RCC 7860 (cell line): ENCODE measurements around the gene SELP.

Experiments used
- DNase-seq: peaks from one replicate; pipeline ENCODE4 v3.0.0-alpha.2; 2015; ENCODE audit warnings: low spot score
- FAIRE-seq: peaks from 2 replicates; lab custom pipeline; 2012; peaks lifted over from hg19 to GRCh38; lab: Jason Lieb, UNC

The SELP gene

DNA sequence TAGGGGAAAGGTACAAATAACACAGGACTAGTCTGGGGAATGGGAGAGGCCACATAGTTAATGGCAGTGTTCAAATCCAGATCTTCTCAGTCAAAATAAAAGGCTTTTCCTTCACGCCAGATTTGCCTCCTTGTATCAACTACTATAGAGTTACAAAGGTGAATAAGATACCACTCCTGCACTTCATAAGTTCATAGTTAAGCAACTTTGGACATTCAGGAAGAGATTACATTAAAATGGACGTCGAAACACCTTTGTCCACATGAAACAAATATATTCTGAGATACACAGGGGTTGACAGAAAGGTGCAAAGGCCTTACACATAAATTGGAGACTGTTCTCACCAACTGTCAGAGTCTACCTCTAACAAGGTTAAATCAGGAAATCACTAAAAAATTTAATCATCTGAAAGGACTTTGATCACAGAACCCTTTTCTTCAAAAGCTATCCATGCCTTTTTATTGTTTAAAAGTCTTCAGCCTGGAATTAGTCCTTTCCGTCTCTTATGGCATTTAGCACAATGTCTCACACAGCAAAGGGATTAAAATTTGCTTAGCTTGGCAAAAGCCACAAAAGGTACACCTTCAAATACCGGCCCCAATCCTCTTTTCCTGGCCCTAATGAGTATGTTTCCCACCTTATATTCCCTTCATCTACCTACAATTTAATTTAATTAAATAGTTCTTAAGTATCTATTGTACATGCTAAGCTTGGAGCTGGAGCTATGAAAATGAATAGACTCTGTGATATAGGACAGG is 51.8 kb downstream of the SELP start:
- DNase-seq (no peak), FAIRE-seq (no peak)

GRCh38 chr1:169576935-169577331 is 53.0 kb downstream of the SELP start:
- FAIRE-seq: no peak
- no peak for DNase-seq

DNA sequence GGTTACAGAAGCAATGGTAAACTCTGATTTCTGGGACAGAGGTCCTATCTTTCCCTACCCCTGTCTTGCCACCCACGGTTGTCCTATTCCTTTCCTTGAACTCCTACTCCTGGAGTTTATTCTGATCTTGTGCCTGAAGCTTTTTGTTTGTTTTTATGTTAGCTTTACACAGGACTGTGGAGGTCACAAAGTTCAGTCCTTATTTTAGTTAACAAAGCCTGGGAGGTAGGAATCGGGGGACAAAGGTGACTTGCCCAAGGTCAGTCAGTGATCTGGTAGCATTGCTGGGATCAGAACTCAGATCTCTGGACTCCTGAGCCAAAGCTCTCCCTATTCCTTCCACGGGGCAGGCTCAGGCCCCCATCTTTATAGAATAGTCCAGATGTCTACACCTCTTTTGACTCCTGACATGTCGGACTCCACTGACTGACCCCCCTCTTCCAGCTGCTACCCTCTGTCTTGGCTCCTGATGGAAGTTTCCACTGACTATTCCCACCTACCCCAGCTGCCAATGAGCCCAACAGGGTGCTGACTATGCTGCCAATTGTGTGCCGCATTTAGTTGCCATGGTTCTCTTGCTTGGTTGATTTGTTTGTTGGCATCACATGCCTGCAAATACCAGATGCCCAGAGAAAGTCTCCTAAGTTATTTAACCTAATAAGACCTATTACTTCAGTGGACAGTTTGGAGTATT is 53.5 kb downstream of the SELP start:
- no peak for DNase-seq
- no peak for FAIRE-seq

DNA sequence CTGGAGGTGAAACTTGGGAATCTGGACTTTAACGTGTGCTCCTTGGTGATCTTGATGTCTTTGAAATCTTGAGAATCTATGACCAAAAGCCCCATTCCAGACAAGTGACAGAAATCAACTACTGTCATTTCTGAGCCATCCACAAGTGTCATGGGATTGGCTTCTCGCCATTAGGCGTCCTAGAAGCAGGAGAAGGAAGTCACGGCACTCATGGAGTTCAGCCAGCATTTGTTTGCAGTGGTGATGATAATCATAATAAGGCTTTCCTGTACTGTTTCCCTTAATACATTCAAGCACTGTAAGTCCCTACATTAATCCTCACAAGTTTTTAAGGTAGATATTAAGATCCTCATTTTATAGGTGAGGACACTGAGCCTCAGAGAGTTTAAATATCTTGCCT is 55.6 kb downstream of the SELP start:
- FAIRE-seq (no peak), DNase-seq (no peak)

DNA sequence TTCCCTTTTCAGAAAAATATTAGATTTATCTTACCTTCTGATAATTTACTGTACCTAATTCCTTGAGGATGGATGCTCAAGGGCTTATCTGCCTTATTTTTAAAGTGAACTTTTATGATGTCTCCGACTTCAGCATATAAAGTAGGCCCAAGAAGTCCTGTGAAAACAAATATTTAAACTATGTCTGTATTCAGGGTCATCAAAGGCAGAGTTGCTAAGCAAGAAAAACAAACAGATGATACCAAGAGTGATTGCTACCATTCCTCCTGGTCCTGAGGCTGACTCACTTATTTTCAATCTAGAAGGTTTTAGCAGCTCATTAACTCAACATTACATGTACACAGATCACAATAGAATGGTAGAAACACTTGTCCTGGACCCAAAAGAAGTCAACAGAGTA is 57.7 kb downstream of the SELP start:
- DNase-seq: no peak
- FAIRE-seq: no peak

- no peak for DNase-seq
- no peak for FAIRE-seq
Observed at GRCh38 chr1:169571450-169571849, 58.5 kb downstream of the SELP start.

- DNase-seq (no peak), FAIRE-seq (no peak)
Observed at GRCh38 chr1:169570172-169570574, 59.8 kb downstream of the SELP start.

DNA sequence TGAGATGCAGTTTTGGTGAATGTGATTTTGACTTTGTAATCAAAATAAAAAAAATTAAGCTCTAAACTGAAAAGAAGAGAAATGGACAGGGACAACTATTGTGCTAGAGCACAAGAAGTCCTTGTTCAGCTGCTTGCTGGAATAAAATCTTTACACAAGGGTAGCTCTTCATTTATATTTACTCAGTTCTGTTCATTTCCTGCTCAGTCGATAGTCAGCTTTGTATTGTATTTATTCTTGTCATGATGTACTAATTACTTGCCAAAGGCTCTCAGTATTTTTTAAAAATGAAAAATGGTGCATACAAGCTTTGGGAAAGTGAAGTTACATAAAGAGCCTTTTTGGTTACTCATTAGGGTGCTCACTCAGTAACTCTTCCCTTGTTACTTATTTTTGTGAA is 61.4 kb downstream of the SELP start:
- FAIRE-seq (no peak), DNase-seq (no peak)

DNA sequence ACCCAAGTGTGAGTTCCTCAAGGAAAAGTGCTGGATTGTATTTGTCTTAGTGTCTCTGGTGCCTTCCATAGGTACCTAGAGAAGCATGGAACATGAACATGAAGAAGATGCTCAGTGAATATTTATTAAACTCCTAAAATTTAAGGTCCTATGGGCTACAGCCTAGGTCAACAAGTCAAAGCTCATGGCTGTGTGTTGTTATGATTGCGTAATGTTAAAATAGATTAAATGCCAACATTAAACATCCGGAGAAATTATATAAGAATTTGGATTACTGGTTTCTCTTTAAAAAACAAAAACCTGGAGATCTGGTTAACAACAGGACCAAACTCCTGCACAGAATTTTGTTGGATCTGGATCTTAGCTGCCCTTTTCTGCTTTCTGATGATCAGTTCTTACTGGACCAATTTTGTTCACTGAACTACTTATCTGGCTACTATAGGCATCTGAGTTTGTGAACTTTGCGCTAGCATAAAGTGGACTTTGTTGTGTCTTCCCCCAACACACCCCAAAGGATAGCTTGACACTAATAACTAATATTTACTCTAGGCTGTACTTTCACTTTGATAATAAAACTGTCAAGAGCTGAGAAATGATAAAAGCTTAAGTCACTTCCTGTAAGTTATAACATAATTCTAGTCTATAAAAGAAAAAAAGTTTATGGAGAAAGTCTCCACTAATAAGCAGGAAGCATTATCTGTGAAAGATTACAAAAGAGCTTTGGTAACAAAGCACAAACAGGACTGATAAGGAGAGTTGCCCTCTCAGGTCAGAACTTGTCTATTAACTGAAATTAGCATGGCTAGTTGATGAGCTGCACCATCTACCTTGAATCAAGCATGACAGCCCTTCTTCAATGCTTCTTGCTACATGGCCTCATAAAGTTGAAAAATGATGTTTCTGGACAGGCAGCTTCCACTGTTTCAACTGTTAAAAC is 64.3 kb downstream of the SELP start:
- DNase-seq (no peak), FAIRE-seq (no peak)

GRCh38 chr1:169563650-169564049 is 66.3 kb downstream of the SELP start:
- FAIRE-seq: no peak
- no peak for DNase-seq

DNA sequence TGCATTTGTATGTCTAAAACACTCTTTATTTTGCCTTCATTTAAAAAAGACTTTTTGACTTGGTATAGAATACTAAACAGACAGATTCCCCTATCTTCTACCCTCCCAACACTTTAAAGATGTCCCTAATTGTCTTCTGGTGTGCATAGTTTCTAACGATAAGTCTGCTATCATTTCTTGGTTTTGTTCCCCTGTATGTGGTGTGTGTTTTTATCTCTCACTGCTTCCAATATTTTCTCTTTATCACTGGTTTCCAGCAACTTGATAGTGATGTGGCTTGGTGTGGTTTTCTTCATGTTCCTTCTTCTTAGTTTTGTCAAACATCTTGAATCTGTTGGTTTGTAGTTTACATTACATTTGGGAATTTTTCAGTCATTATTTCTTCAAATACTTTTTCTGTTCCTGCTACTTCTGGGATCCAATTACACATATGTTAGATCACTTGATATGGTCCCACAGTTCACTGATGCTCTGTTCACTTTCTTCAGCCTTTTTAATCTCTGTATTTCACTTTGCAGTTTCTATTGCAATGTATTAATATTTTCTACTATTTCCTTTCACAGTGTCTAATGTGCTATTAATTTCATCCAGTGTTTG is 66.8 kb downstream of the SELP start:
- FAIRE-seq: no peak

DNA sequence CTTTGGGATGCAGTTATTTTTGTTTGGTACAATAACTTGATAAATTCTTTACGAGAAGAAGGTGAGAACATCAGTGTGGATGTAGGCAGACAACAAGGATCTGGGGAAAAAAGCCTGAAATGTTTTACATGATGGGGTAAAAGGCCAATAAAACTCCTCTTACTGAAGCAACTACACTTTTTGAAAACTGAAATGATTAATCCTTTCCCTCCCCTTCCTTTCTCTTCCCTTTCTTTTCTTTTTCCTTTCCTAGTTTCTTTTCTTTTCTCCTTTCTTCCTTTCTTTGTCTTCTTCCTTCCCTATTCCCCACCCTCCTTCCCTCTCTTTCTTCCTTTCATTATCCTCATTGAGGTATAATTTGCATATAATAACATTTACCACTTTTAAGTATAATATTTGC is 68.2 kb downstream of the SELP start:
- no peak for FAIRE-seq

More for the DNA sequence above, 66.8 kb downstream of the SELP start:
- no peak for DNase-seq

GRCh38 chr1:169557131-169557530 is 72.8 kb downstream of the SELP start:
- FAIRE-seq (no peak), DNase-seq (no peak)

More for the DNA sequence above, 68.2 kb downstream of the SELP start:
- no peak for DNase-seq

DNA sequence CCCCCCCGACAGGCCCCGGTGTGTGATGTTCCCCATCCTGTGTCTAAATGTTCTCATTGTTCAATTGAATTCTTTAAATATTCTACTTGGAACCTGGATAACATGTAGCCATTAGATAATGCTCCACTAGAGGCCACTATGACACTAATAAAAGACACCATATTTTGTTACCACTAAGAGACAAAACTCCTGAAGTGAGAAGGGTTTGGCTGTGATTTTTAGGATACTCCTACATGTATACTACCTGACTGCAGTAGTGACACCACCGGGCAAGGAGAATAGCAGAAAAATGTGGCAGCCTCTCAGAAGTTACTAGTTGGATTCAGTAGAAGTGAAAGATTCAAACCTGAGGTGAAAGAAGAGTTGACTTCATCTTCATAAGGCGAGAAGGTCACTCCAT is 79.6 kb downstream of the SELP start:
- no peak for FAIRE-seq
- DNase-seq: peak; percentile 26

DNA sequence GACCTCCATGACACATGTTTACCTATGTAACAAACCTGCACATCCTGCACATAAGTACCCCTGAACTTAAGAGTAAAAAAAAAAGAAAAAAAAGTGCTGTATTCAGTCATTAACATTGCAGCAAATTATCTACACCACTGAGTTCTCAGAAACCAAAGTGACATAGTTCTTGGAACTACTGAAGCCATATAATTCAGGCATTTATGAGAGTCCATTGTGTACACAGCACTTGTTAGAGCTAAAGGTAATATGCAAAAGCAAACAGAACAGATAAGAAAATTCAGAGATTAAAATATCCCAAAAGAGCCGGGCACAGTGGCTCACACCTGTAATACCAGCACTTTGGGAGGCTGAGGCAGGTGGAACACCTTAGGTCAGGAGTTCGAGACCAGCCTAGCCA is 81.6 kb downstream of the SELP start:
- FAIRE-seq (no peak), DNase-seq (no peak)

- peak; percentile 46 for FAIRE-seq
Observed at GRCh38 chr1:169546087-169546995, 83.6 kb downstream of the SELP start.

DNA sequence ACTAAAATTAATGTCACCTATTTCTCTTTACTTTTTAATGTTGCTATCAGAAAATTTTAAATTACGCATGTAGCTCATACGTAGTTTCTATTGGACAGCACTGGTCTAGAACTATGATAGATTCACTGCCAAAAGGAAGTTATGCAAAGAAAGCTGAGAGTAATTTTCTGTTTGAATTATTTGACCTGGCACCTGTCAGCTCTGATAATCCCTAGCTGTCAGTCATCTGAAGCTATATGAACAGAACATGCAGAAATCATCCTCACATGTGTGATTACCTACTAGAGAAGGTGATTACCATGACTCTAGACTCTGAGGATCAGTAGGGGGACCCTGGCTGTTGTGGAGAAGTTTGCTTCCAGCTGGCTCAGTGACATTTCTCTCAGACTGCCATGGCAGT is 84.5 kb downstream of the SELP start:
- FAIRE-seq (no peak), DNase-seq (no peak)

More at GRCh38 chr1:169546087-169546995, 83.6 kb downstream of the SELP start:
- peak; percentile 58 for DNase-seq

GRCh38 chr1:169538998-169539871 is 90.7 kb downstream of the SELP start:
- FAIRE-seq: peak; percentile 96
- peak; percentile 87 for DNase-seq
